Spleen (tissue), 7 donors: ENCODE measurements around the gene RNF121.
A peak's percentile ranks its signal among the peaks of the same experiment; 100 is the strongest.

ENCODE experiments used
- CTCF ChIP-seq, 11 experiments: fragments of 200-600 bp in 7 of 11; fragments of 450-650 bp in 4 of 11; sonication (generic) in 4 of 11; IDR thresholded peaks in 8 of 11; conservative IDR thresholded peaks in 3 of 11; 1 replicate in 7 of 11; 2 replicates in 4 of 11; pipeline versions ENCODE4 v1.4.0 to v1.8.0; 2016 to 2021; ENCODE audit warnings: antibody characterized with exemption in 11 of 11, inconsistent platforms in 4 of 11, mild to moderate bottlenecking in 1 of 11
- POLR2A ChIP-seq, 3 donors: fragments of 450-650 bp; IDR thresholded peaks; one replicate each; pipeline ENCODE4 v1.5.1; 2017; ENCODE audit warnings: antibody characterized with exemption in 3 of 3, mild to moderate bottlenecking in 1 of 3
- POLR2AphosphoS5 ChIP-seq, 3 donors: sonication (generic); formaldehyde crosslinking; IDR thresholded peaks; one replicate each; pipeline ENCODE4 v1.5.1; 2017; ENCODE audit warnings: antibody characterized with exemption in 3 of 3
- donor health status: DM: no; HTN: no; CAD: no; lungs with moderate emphysema.
- donor health status: DM: no; HTN: no; CAD: no.
- donor health status: DM: no; HTN: no; CAD: no.

GRCh38 chr11:71948314-71949027 lies 19.6 kb downstream of the RNF121 start:
- TF ChIP-seq POLR2AphosphoS5 (IDR thresholded peaks at IDR 0.05): peak in 1 of 3 donors; percentile 51
- TF ChIP-seq CTCF (IDR thresholded peaks at IDR 0.05 in 8 of 11, conservative IDR thresholded peaks at IDR 0.05 in 3 of 11): no peak
- TF ChIP-seq POLR2A (IDR thresholded peaks at IDR 0.05): no peak
